GM12874 (cell line): ENCODE data around the gene DOCK4.

Experiments used
- CTCF ChIP-seq: IDR thresholded peaks from 2 replicates; pipeline ENCODE4 v1.5.1; 2011; ENCODE audit warnings: low read depth, mild to moderate bottlenecking, control low read depth, low read length, moderate library complexity; ENCODE audit not compliant: insufficient read depth

The DOCK4 gene

DNA sequence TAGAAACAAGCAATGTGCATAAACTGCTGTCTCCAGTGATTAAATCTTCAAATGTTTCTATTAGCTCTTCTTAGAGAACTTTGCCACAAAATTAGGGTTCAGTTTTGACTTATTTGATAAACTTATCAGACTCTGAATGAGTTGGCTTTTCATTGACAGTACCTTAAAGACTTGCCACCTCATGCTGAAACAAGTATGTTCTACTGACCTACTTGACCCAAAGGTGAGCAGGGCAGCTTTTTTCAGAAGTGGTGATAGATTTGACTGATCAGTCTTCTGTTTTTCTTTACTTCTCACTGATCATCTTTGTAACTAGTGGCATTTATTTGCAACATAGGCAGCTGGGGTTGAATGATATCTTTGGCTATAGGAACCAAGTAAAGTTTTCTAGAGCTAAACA, 8.1 kb upstream of the DOCK4 start:
- no peak for TF ChIP-seq CTCF

DNA sequence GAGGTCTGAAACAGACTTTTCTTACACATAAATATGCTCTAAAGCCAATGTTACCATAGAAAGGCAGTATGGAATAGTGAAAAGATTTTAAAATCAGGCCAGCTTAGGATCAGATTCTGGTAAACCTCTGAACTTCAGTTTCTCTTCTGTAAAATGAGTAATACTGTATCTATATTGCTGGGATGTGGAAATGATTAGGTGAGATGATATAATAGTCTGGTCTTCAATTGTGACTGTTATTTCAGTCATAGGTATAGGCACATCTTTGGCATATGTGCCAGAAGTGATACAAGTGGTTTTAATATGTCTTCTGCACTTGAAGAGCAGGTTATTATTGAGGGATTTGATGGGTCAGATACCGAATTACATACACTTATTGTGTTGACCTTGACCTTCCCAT, 7.5 kb upstream of the DOCK4 start:
- no peak for TF ChIP-seq CTCF

- TF ChIP-seq CTCF, result no peak
These were observed 6.4 kb upstream of the DOCK4 start for GRCh38 chr7:112212571-112212970.

DNA sequence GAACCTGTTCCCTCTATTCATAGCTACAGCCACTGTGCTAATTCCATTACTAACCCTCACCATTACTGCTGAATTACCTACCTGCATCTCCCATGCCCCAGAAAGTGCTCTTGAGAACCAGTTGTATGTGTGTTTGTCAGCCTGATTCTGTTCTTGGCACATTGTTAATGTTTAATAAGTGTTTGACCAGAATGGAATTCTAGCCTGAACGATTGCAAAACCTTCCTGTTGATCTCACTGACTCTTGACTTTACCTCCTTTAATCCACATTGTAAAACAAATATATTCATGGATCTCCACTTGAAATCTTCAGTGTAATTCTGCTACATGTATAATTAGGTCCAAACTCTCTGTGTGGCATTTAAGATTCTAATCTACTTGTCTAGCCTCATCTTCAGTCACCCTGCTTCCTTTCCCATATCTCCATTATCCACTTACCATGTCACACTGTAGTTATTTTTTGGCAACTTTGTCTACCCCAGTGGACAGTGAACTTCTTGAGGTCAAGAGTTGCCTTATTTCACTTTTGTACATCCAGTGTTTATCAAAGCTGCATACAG, 5.2 kb upstream of the DOCK4 start:
- no peak for TF ChIP-seq CTCF

- no peak for TF ChIP-seq CTCF
These were observed 1.6 kb upstream of the DOCK4 start for GRCh38 chr7:112207765-112208164.

GRCh38 chr7:112206991-112207592, 893 bp upstream of the DOCK4 start:
- TF ChIP-seq CTCF, result no peak

- no peak for TF ChIP-seq CTCF
These were observed 609 bp downstream of the DOCK4 start for GRCh38 chr7:112205343-112206237.
